ENCODE data around the gene TMC5.
"Not testable (repeated sequence)": the region's sequence is repeated elsewhere in the genome, so short reads cannot be mapped to it uniquely, and the experiment has no call there.

GRCh38 chr16:19372541-19372940, 45.1 kb upstream of the TMC5 start:
- not testable (repeated sequence) for TF ChIP-seq CTCF (IDR thresholded peaks at IDR 0.05); ZFX (IDR thresholded peaks at IDR 0.05; ENCODE audit: borderline replicate concordance)

Measured in 22Rv1 (cell line).